ENCODE measurements around the gene MLF2.

DNA sequence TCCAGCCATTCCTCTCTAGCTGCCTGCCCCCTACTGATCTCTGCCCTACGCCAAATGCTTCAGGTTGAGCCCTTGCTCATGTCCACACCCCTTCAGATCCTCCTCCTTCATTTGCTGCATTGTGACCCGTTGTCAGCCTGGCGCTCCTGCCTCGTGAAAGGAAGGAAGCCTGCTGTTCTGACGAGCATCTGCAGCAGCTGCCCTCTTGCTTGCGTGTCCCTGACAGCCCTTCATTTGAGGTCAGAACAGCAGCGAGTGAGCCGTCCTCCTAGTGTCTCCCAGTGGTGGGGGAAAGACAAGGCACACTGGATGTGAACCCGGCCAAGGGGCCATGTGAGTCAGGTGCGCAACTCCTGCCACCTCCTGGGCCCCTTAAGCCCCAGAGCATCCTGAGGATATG lies 49.3 kb downstream of the MLF2 start:
- TF ChIP-seq POLR2A (IDR thresholded peaks at IDR 0.05) = no peak
- TF ChIP-seq, protein P1, sequence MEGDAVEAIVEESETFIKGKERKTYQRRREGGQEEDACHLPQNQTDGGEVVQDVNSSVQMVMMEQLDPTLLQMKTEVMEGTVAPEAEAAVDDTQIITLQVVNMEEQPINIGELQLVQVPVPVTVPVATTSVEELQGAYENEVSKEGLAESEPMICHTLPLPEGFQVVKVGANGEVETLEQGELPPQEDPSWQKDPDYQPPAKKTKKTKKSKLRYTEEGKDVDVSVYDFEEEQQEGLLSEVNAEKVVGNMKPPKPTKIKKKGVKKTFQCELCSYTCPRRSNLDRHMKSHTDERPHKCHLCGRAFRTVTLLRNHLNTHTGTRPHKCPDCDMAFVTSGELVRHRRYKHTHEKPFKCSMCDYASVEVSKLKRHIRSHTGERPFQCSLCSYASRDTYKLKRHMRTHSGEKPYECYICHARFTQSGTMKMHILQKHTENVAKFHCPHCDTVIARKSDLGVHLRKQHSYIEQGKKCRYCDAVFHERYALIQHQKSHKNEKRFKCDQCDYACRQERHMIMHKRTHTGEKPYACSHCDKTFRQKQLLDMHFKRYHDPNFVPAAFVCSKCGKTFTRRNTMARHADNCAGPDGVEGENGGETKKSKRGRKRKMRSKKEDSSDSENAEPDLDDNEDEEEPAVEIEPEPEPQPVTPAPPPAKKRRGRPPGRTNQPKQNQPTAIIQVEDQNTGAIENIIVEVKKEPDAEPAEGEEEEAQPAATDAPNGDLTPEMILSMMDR (IDR thresholded peaks at IDR 0.05) = no peak
